Measurements from ENCODE around the gene BCL2L11. TPM values are rescaled to one million over a fixed set of nuclear protein-coding genes. Genes with fewer than 3 reads are reported as not detected.

Gene BCL2L11
- total RNA-seq, 1 experiment from 2014 or later, result 21.2 TPM

GRCh38 chr2:111117598-111118480, 2.9 kb upstream of the BCL2L11 start:
- peaks cover 50% of the 10 kb centered on the region for H3K27me3 Mint-ChIP-seq (ENCODE audit: low read depth)
- H4K5ac ChIP-seq (ENCODE audit: insufficient read length, low read depth, low read length), result no peak overlapping the region
- H3K4ac ChIP-seq (ENCODE audit: low read depth, low read length), result no peak overlapping the region
- H3K23ac ChIP-seq (ENCODE audit: insufficient read length, low read depth, low read length), result no peak overlapping the region
- no peaks in the 10 kb centered on the region for H3K4me1 ChIP-seq (ENCODE audit: insufficient read depth, low read length)
- no peak overlapping the region for H2BK120ac ChIP-seq (ENCODE audit: low read depth, low read length, poor library complexity, severe bottlenecking)
- peaks cover 48% of the 10 kb centered on the region for H3K23me2 ChIP-seq (ENCODE audit: insufficient read length, low read depth, low read length, poor library complexity, severe bottlenecking)
- TF ChIP-seq CTCF (conservative IDR thresholded peaks at IDR 0.05), result no peak
- H3K36me3 Mint-ChIP-seq (ENCODE audit: insufficient read depth in 1 of 3, low read depth in 3 of 3), result no peaks in the 10 kb centered on the region; a peak in 2 of 7 replicates
- H2BK15ac ChIP-seq (ENCODE audit: low read depth, low read length), result no peak overlapping the region
- peaks cover 3 to 5% of the 10 kb centered on the region in 2 experiments; a peak in 4 of 5 replicates for H3K9me3 Mint-ChIP-seq
- no peaks in the 10 kb centered on the region for H3K79me2 ChIP-seq (ENCODE audit: insufficient read depth, low read length)
- H4K8ac ChIP-seq (replicated peaks; ENCODE audit: insufficient read length, low read depth, low read length), result no peak overlapping the region
- H3K79me1 ChIP-seq (ENCODE audit: insufficient read depth, low read depth, low read length, poor library complexity, severe bottlenecking), result no peaks in the 10 kb centered on the region
- no CpG with 5 or more reads among the region's 64 CpGs for WGBS (ENCODE audit: extremely low coverage, insufficient read length, low lambda C conversion rate)
- H2AFZ ChIP-seq (ENCODE audit: low read length), result no peak overlapping the region
- H3K4me1 Mint-ChIP-seq, result peaks cover 23 to 29% of the 10 kb centered on the region in 2 experiments
- H3T11ph ChIP-seq (ENCODE audit: low read length), result no peak overlapping the region
- H3K4me3 Mint-ChIP-seq, result peak overlapping the region; percentile 57 to 86
- H4K91ac ChIP-seq (ENCODE audit: insufficient read length, low read depth, low read length), result no peak overlapping the region
- H2AK5ac ChIP-seq (ENCODE audit: insufficient read length, low read length), result no peak overlapping the region
- H2BK20ac ChIP-seq (ENCODE audit: low read depth, low read length, poor library complexity, severe bottlenecking), result no peak overlapping the region
- H3K4me2 ChIP-seq (ENCODE audit: insufficient read depth, insufficient read length, low read length), result peak overlapping the region; percentile 84
- no peaks in the 10 kb centered on the region for H3K9me3 ChIP-seq (ENCODE audit: control insufficient read depth, low read depth, low read length)
- no peaks in the 10 kb centered on the region for H4K20me1 ChIP-seq (ENCODE audit: control insufficient read depth, insufficient read depth, insufficient read length)
- peaks cover 30% of the 10 kb centered on the region for H3K27me3 ChIP-seq (ENCODE audit: insufficient read depth, low read length)
- no peak overlapping the region for H3K18ac ChIP-seq (ENCODE audit: insufficient read length, low read depth, low read length)
- H2BK12ac ChIP-seq (ENCODE audit: insufficient read length, low read depth, low read length), result no peak overlapping the region
- no peak overlapping the region for H3K56ac ChIP-seq (ENCODE audit: insufficient read length, low read depth, low read length)
- no peak overlapping the region for H3K27ac ChIP-seq (ENCODE audit: insufficient read length, low read depth, low read length)
- no peak overlapping the region for H2BK5ac ChIP-seq (ENCODE audit: insufficient read length, low read length)
- DNase-seq, result peak; percentile 36
- peak overlapping the region in 1 of 3 experiments; percentile 62; a peak in 2 of 7 replicates for H3K27ac Mint-ChIP-seq
- H3K9ac ChIP-seq (ENCODE audit: extremely low read depth, insufficient read length, low read length), result no peak overlapping the region
- peak overlapping the region; percentile 55; the same call in 1 of the 2 replicates for H3K14ac ChIP-seq (ENCODE audit: insufficient read depth, low read length)

All from H9 (cell line).